ENCODE results near the gene SMIM15. TPM values are rescaled to one million over a fixed set of nuclear protein-coding genes. Genes with fewer than 3 reads are reported as not detected.

Gene SMIM15
- total and polyA plus RNA-seq, 10 of the 15 experiments (the other 5 are each of a cell fraction or from before 2014, with no cell fraction given): 13.8 to 83.3 (median 53.9) TPM

GRCh38 chr5:61151893-61152292, 10.4 kb downstream of the SMIM15 start:
- Histone ChIP-seq H3K4me2 (ENCODE audit: control insufficient read depth, insufficient read depth) (no peak overlapping the region), H3K27ac (ENCODE audit: control insufficient read depth, insufficient read depth) (no peak overlapping the region), H3K9ac (ENCODE audit: control insufficient read depth, insufficient read depth, low read length) (no peak overlapping the region), H3K79me2 (ENCODE audit: control insufficient read depth, insufficient read depth, low read length) (no peaks in the 10 kb centered on the region), H3K9me3 (replicated peaks; ENCODE audit: control insufficient read depth, insufficient read depth, low read length) (no peaks in the 10 kb centered on the region), H3K4me1 (ENCODE audit: control insufficient read depth, insufficient read depth, low read length) (no peaks in the 10 kb centered on the region), H3K4me3 (no peak overlapping the region), H3K36me3 (ENCODE audit: control insufficient read depth in 2 of 2, insufficient read depth in 2 of 2, low read length in 1 of 2) (peaks cover 0 to 6% of the 10 kb centered on the region in 2 experiments; a peak in 1 of 4 replicates), H2AFZ (ENCODE audit: control insufficient read depth, low read depth, low read length) (no peak overlapping the region), H3K27me3 (replicated peaks in 1 of 2; ENCODE audit: control insufficient read depth in 2 of 2, insufficient read depth in 2 of 2, low read length in 1 of 2) (no peaks in the 10 kb centered on the region), H4K20me1 (ENCODE audit: control insufficient read depth, insufficient read depth) (no peaks in the 10 kb centered on the region)
- no peak for DNase-seq (ENCODE audit: low read depth, low spot score)
- BruUV-seq (replicated peaks): no TSS peak
- TF ChIP-seq KDM1A (IDR thresholded peaks at IDR 0.05; ENCODE audit: borderline replicate concordance): no peak
- ChIA-PET SMC1A (ENCODE audit: uncharacterized antibody, unreplicated experiment) (interaction anchor here (0.6 to 0.8 kb wide), 2 partner anchors 98 to 450 kb away, joined by 3 read pairs; no protein-coding TSS in a partner anchor), CTCF (interaction anchor here (0.6 kb wide), 1 partner anchor 99 kb away, joined by 3 read pairs; no protein-coding TSS in a partner anchor), RAD21 (ENCODE audit: unreplicated experiment) (interaction anchor here (0.8 kb wide), 1 partner anchor 111 kb away, joined by 3 read pairs; no protein-coding TSS in a partner anchor), POLR2A (no interaction called here)
- no peak for FAIRE-seq
- intact Hi-C loops (cut with micrococcal nuclease; ENCODE audit: unreplicated experiment) (no loop called here), in situ Hi-C loops (cut with MboI) (no loop called here)
- WGBS (ENCODE audit: insufficient coverage, insufficient replicate concordance, low lambda C conversion rate, missing lambda C conversion rate): 81% methylated on average over 2 of the region's 2 CpGs
- ATAC-seq: no peak

- H3K27me3 ChIP-seq (replicated peaks in 1 of 2; ENCODE audit: control insufficient read depth in 2 of 2, insufficient read depth in 2 of 2, low read length in 1 of 2): no peaks in the 10 kb centered on the region
- H3K36me3 ChIP-seq (ENCODE audit: control insufficient read depth in 2 of 2, insufficient read depth in 2 of 2, low read length in 1 of 2): no peaks in the 10 kb centered on the region
- ChIA-PET CTCF (no interaction called here), POLR2A (interaction anchor here (0.6 kb wide), 1 partner anchor 198 kb away, joined by 3 read pairs; no protein-coding TSS in a partner anchor), SMC1A (ENCODE audit: uncharacterized antibody, unreplicated experiment) (interaction anchor here (1.5 kb wide), 1 partner anchor 10 kb away, joined by 3 read pairs; no protein-coding TSS in a partner anchor), RAD21 (ENCODE audit: unreplicated experiment) (interaction anchor here (1.3 kb wide), 1 partner anchor 93 kb away, joined by 3 read pairs; no protein-coding TSS in a partner anchor)
- no peaks in the 10 kb centered on the region for H3K79me2 ChIP-seq (ENCODE audit: control insufficient read depth, insufficient read depth, low read length)
- intact Hi-C loops (cut with micrococcal nuclease; ENCODE audit: unreplicated experiment) (no loop called here), in situ Hi-C loops (cut with MboI) (no loop called here)
- BruUV-seq (replicated peaks): no TSS peak
- H3K27ac ChIP-seq (ENCODE audit: control insufficient read depth, insufficient read depth): no peak overlapping the region
- no peaks in the 10 kb centered on the region for H3K9me3 ChIP-seq (replicated peaks; ENCODE audit: control insufficient read depth, insufficient read depth, low read length)
- no peak overlapping the region for H3K4me2 ChIP-seq (ENCODE audit: control insufficient read depth, insufficient read depth)
- no peak for FAIRE-seq
- no peaks in the 10 kb centered on the region for H4K20me1 ChIP-seq (ENCODE audit: control insufficient read depth, insufficient read depth)
- no peak overlapping the region for H2AFZ ChIP-seq (ENCODE audit: control insufficient read depth, low read depth, low read length)
- DNase-seq (ENCODE audit: low read depth, low spot score): no peak
- H3K9ac ChIP-seq (ENCODE audit: control insufficient read depth, insufficient read depth, low read length): no peak overlapping the region
- no peak overlapping the region for H3K4me3 ChIP-seq
- no peak for ATAC-seq
- no peak for TF ChIP-seq CBX3 (IDR thresholded peaks at IDR 0.05; ENCODE audit: borderline replicate concordance, low read depth)
- no peak for TF ChIP-seq BRCA1 (IDR thresholded peaks at IDR 0.05; ENCODE audit: low read depth, low read length)
- TF ChIP-seq NRF1 (conservative IDR thresholded peaks at IDR 0.05; ENCODE audit: low read depth, low read length): no peak
- TF ChIP-seq CREM (IDR thresholded peaks at IDR 0.05; ENCODE audit: low read depth): no peak
- TF ChIP-seq ETV6 (conservative IDR thresholded peaks at IDR 0.05 in 1 of 2, IDR thresholded peaks at IDR 0.05 in 1 of 2; ENCODE audit: borderline replicate concordance in 1 of 2, low read depth in 1 of 2): no peak
- no peak for TF ChIP-seq YY1 (IDR thresholded peaks at IDR 0.05; ENCODE audit: low read depth, low read length)
- no peak for TF ChIP-seq RUNX3 (IDR thresholded peaks at IDR 0.05; ENCODE audit: low read length)
- TF ChIP-seq SREBF2 (IDR thresholded peaks at IDR 0.05; ENCODE audit: low read length): no peak
- no peak for TF ChIP-seq SMC3 (IDR thresholded peaks at IDR 0.05; ENCODE audit: borderline replicate concordance, low read length)
- H3K4me1 ChIP-seq (ENCODE audit: control insufficient read depth, insufficient read depth, low read length): no peaks in the 10 kb centered on the region
Observed at GRCh38 chr5:61148515-61148914, 13.8 kb downstream of the SMIM15 start.

All from GM12878 (cell line).